ENCODE data around the gene ANKRD17.

The ANKRD17 gene

GRCh38 chr4:73092868-73093267 is 165.7 kb downstream of the ANKRD17 start:
- no peak for DNase-seq (ENCODE audit: low read depth, low spot score)
- no peak for TF ChIP-seq CTCF (IDR thresholded peaks at IDR 0.05; ENCODE audit: insufficient read depth, low read length, missing control alignments)
- H3K4me3 ChIP-seq (ENCODE audit: low read depth, low read length): no peak overlapping the region
- ChIA-PET POLR2A (no interaction called here), CTCF (interaction anchor here (1.8 kb wide), 1 partner anchor 11 kb away, joined by 8 read pairs; no protein-coding TSS in a partner anchor)

- DNase-seq (ENCODE audit: low read depth, low spot score): no peak
- CTCF ChIA-PET: interaction anchor here (0.8 to 1.5 kb wide), 4 partner anchors 9 to 218 kb away, joined by 3 to 5 read pairs (median 4); no protein-coding TSS in a partner anchor
- H3K4me3 ChIP-seq (ENCODE audit: low read depth, low read length): no peak overlapping the region
- TF ChIP-seq CTCF (IDR thresholded peaks at IDR 0.05; ENCODE audit: insufficient read depth, low read length, missing control alignments): no peak
- POLR2A ChIA-PET: no interaction called here
These were observed 167.9 kb downstream of the ANKRD17 start for GRCh38 chr4:73090738-73091137.

GRCh38 chr4:73087871-73088270 is 170.7 kb downstream of the ANKRD17 start:
- H3K4me3 ChIP-seq (ENCODE audit: low read depth, low read length): no peak overlapping the region
- POLR2A ChIA-PET: no interaction called here
- no peak for TF ChIP-seq CTCF (IDR thresholded peaks at IDR 0.05; ENCODE audit: insufficient read depth, low read length, missing control alignments)
- DNase-seq (ENCODE audit: low read depth, low spot score): no peak
- CTCF ChIA-PET: no interaction called here

GRCh38 chr4:73086095-73086868 is 172.3 kb downstream of the ANKRD17 start:
- no peak for TF ChIP-seq CTCF (IDR thresholded peaks at IDR 0.05; ENCODE audit: insufficient read depth, low read length, missing control alignments)
- ChIA-PET CTCF (interaction anchor here (1.7 kb wide), 1 partner anchor 171 kb away, joined by 4 read pairs; no protein-coding TSS in a partner anchor), POLR2A (no interaction called here)
- H3K4me3 ChIP-seq (ENCODE audit: low read depth, low read length): no peak overlapping the region
- no peak for DNase-seq (ENCODE audit: low read depth, low spot score)

GRCh38 chr4:73080789-73081188 is 177.8 kb downstream of the ANKRD17 start:
- ChIA-PET POLR2A (no interaction called here), CTCF (interaction anchor here (1.0 to 2.0 kb wide), 2 partner anchors 11 to 177 kb away, joined by 4 to 6 read pairs; no protein-coding TSS in a partner anchor)
- no peak for TF ChIP-seq CTCF (IDR thresholded peaks at IDR 0.05; ENCODE audit: insufficient read depth, low read length, missing control alignments)
- DNase-seq (ENCODE audit: low read depth, low spot score): no peak
- H3K4me3 ChIP-seq (ENCODE audit: low read depth, low read length): no peak overlapping the region

GRCh38 chr4:73075832-73076231 is 182.8 kb downstream of the ANKRD17 start:
- POLR2A ChIA-PET: no interaction called here
- no peak overlapping the region for H3K4me3 ChIP-seq (ENCODE audit: low read depth, low read length)
- no peak for DNase-seq (ENCODE audit: low read depth, low spot score)
- CTCF ChIA-PET: no interaction called here
- no peak for TF ChIP-seq CTCF (IDR thresholded peaks at IDR 0.05; ENCODE audit: insufficient read depth, low read length, missing control alignments)
